HuH-7 (cell line): Measurements from ENCODE around the gene ANP32A.
A peak's percentile ranks its signal among the peaks of the same experiment; 100 is the strongest.

Experiments used
- DNase-seq: peaks from one replicate; pipeline ENCODE4 v3.0.0; 2011; ENCODE audit warnings: low spot score

ANP32A gene

DNA sequence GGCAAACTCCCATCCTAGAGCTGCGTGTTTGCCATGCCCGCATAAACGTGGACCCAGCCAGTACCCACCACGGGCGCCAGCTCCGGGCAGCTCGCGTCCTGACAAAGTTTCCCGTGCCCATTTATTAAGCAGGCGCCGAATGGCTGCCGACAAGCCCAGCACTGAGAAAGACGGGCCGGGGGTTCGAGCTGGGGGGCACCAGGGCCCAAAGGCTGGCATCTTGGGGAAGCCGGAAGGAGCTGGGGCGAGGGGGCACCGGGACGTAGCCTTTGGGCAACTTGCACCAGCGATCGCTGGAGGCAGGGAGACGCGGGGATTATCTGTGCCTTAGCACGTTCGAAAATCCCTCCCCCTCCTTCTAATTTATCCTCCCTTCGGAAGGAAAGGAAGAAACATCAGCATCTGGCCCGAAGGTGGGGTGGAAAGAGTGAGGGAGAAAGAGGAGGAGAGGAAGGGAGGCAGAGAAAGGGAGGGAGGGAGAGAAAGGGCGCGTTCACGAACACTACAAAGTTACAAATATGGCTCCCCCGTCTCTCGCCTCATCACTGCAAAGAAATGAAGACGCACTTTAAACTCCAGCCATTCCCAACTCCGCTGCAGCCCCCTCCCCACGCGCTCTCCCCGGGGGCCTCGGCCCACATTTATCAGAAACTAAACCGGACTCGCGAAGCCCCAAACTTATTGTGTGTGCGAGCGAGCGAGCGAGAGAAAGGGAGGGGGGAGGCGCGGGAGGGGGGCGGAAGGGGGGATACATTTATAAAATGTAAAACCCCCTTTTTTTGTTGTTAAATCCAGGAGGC, 1.0 kb downstream of the ANP32A start:
- peak; percentile 37 for DNase-seq

- DNase-seq = peak; percentile 67
Measured at GRCh38 chr15:68818769-68819494, 1.8 kb downstream of the ANP32A start.

DNA sequence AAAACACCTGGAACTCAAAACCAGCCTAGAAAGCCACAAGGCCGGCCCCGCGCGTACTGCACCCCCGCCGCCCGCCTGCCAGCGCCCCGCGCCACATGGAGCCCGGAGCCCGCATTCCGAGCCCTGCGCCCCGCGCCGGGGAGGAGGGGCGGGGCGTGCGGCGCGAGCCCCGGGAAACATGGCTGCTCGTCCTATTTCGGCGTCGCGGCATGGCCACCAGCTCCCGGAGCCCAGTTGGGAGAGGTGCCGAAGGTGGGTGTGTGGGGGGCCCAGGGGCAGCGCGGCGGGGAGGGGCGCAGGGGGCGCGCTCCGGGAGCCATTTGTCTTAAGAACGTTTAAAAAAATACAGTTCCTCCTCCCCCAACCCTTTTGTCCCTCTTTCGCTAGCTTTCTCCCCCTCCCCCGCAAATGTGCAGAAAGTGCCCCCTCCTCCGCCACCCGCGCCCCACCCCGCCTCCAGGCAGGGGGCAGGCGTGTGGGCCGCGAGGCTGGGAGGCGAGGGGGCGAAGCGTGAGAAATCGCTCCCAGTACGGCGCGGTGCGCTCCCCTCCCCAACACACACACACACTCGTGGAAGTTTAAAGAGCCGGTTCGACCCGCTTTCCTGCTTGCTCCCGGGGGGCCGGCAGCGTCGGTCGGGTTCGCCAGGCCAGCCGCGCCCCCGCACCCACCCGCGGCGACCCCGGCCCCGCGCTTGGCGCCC, 2.5 kb downstream of the ANP32A start:
- DNase-seq = peak; percentile 77

- peak; percentile 56 for DNase-seq
Measured at GRCh38 chr15:68817304-68818065, 3.2 kb downstream of the ANP32A start.

- peak; percentile 53 for DNase-seq
Measured at GRCh38 chr15:68816795-68817303, 3.8 kb downstream of the ANP32A start.

GRCh38 chr15:68816158-68816557, 4.5 kb downstream of the ANP32A start:
- no peak for DNase-seq

DNA sequence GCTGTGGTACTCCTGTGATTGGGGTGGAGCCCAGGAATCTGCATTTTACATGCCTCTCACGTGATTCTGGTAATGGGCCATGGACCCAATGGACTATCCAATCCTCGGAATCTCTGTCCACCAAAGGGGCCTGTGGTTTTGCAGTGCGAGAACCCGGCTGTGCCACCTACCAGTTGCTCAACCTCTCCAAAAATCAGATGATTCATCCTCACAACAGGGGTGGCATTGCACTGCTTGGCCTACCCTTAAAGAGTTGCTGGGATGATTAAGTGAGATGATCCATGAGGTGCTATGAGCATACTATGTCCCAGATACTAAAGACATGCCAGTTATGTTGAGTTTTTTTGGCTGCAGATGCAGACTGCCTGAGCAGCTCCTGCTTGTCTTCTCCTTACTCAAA, 5.1 kb downstream of the ANP32A start:
- DNase-seq = no peak

DNA sequence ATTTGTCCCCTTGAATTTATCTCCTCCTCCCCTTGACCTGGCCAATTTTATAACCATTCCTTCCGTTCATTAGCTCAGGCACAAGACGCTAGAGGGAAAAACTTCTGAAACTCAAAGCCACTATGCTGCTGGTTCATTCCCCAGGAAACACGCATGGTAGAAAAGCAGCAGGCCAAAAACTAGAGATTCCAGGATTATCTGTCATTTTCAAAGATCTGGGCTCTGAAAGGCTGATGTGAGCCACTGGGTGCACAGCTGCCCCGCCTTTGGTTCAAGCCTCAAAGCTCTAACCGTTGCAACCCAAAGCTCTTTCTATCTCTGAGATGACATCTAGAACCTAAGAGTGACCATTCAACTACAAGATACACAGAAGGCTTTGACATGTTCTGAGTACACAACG, 6.1 kb downstream of the ANP32A start:
- DNase-seq = no peak

DNA sequence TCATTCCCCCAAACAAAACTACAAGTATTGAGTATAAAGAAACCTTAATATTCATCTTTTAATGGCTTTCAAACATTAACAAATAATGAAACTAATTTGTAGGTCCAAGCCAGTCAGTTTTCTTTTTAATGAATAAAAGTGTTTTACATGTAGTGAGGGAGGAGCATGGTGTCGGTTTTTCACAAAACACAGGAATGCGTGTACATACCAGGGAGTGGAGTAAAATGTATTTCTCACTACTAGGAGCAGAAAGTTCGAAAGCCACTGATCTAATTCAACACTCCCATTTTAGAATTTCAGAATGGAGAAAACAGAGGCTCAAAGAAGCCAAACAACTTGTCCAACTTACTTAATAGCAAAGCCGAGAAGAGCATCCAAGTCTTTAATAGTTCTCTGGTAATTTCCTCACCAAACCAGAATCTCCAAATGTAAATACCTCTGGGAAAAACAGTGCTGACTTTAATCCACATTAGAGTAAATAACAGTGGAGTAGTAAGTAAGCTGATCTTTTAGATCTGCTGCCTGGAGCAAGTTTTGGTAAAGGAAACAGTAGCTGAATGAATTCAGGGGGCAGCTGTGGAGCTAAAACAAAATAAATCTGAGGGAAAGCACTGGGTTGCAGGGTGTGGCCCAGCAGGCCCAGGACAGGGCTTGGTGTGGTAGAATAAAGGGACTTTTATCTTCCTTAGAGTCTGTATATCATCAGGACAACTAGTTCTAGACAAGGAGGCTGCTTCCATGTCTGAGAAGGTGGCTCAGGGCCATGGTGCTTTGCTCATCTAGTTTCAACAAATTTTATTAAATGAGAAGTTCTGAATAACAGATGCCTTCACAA, 7.9 kb downstream of the ANP32A start:
- DNase-seq = no peak

- no peak for DNase-seq
Measured at GRCh38 chr15:68812069-68812468, 8.6 kb downstream of the ANP32A start.

DNA sequence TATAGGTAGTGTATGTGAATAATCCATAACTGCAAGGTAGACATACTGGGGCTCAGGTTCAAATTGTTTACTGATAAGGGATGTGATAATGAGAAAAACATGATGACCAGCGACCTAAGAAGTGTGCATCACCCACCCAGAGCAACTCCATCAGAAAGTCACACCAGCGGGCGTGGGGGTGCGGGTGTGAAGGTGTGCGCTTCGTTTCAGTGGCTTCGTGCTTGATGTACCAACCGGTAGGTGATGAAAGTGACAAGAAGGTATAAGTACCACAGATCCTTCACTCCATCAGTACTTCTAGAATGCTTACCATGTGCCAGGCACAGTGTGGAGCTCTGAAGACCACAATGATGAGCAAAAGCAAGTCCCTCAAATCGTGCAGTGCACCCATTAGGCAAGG, 11.2 kb downstream of the ANP32A start:
- DNase-seq = no peak

- DNase-seq = no peak
Measured at GRCh38 chr15:68808770-68809169, 11.9 kb downstream of the ANP32A start.

DNA sequence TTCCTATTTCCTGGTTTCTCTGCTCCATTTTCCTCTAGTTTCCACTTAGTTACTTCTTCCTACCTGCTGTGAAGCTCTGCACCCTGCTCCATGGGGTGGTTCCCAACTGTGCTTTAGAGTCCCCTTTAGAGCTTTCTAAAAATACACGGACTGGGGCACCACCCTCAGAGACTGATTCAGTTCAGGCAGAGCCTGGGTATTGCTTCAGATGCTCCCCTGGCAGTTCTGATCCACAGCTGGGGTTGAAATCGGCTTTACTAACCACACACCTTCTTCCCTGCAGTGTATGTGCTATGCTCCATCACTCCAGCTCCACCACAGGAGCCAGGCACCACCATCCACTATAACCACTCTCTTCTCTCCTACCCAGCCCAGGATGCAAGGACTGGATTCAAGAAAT, 12.6 kb downstream of the ANP32A start:
- no peak for DNase-seq

GRCh38 chr15:68807249-68807648, 13.4 kb downstream of the ANP32A start:
- no peak for DNase-seq

DNA sequence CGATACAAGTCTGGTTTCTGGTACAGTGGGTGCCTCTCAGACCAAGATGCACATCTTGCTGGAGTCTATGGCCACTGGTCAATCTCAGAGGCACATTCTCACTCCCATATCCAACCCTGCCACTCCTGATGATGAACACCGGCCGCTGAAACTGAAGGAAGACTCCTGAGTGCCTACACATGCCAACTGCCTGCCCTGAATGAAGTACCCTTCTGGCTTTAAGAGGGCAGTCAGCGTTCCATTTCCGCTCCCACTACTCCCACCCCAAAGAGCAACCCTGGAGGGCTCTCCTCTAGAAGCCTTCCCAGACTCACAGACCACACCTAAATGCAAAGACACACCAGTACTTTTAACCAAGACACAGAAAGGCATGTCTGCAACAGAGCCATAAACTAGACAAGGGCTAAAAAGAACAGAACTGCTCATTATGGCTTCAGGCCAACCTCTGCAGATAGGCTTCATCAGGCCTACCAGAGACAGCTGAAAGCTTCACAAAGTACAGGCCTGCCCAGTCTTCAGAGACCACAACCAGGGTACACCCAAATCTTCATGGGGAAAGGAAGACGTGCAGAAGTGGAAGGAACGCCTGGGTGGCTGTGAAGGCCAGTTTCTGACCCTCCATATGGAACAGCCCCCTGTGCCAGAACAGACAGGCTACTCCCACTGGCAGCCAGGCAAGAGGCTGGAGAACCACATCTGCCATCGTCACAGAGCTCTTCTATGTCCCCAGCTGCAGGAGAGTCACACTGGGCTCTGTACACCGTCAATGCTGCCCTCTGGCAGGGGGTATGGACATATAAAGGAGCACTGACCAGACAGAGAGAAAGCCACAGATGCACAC, 14.3 kb downstream of the ANP32A start:
- no peak for DNase-seq

DNA sequence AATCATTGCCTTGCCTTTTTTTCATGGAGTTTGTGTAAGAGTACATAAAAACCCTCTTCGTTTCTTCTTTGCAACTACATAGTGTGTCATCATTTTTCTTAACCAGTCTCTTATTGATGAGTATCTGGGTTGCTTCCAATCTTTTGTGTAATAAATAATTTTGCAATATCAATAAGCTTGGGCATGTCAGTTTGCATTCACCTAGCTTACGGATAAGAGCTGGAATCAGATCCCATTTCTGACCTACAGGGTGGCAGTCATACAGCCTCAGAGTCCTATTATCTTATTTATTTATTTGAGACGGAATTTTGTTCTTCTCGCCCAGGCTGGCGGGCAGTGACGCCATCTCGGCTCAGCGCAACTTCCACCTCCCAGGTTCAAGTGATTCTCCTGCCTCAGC, 18.3 kb downstream of the ANP32A start:
- DNase-seq = no peak

DNA sequence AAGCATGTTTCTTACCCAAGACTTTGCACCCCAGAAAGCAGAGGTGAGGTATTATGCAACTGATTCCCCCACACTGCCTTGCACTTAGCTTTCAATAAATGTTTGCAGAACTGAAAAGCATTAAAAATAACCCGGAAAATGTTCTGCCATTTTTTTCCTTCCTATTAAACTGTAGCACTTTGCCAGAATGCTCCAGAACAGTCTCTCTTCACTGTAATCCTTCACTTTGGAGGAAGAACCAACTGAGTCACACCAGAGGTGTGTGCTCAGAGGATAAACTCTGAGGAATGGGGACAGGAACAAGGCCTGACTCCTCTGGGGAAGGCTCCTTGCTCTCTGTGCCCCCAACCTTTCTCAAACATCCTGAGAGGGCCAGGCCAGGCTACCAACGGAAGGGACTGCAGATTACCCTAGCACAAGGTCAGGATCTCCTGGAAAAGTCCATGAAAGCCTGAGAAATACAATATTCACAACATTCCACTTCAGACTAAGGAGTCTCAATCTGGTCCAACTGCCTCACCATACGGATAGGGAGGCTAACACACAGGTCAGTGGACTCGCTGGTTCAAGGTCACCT, 19.0 kb downstream of the ANP32A start:
- DNase-seq = no peak

- DNase-seq = no peak
Measured at GRCh38 chr15:68800875-68801274, 19.8 kb downstream of the ANP32A start.

DNA sequence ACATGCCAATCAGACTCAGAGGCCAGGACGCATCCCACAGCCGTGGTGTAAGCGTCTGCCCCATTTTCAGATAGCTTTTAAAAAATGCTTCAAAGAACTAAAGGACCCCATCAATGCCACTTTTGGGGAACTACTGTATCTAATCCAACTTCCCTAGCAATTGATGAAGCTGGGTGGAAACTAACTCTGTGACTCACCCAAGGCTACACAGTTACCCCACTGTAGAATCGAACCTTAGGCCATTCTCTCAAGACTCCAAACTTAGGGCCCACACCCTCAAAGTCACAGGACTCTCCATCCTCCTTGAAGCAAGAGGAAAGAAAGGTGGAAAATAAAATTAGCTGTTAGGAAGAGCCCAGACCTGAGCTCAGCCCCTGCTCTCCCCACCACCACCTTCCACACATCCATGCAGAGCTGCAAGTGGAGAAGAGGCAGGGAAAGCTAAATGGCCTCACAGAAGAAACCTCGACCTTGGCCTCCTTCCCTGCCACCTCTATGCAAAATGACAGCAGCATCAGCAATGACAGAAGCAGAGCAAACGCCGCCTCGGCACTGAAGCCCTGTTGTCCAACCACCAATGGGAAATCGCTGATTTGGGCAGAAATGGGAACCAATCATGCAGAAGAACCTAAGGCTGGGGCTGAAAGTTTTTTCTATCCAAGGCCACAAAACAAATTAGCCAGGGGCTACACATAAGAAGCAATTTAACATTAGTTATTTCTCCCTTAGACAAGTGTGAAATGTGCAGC, 22.2 kb downstream of the ANP32A start:
- DNase-seq = no peak
